Measurements from ENCODE around the gene PTPRF.
"Not testable (repeated sequence)": the region's sequence is repeated elsewhere in the genome, so short reads cannot be mapped to it uniquely, and the experiment has no call there.

The PTPRF gene

DNA sequence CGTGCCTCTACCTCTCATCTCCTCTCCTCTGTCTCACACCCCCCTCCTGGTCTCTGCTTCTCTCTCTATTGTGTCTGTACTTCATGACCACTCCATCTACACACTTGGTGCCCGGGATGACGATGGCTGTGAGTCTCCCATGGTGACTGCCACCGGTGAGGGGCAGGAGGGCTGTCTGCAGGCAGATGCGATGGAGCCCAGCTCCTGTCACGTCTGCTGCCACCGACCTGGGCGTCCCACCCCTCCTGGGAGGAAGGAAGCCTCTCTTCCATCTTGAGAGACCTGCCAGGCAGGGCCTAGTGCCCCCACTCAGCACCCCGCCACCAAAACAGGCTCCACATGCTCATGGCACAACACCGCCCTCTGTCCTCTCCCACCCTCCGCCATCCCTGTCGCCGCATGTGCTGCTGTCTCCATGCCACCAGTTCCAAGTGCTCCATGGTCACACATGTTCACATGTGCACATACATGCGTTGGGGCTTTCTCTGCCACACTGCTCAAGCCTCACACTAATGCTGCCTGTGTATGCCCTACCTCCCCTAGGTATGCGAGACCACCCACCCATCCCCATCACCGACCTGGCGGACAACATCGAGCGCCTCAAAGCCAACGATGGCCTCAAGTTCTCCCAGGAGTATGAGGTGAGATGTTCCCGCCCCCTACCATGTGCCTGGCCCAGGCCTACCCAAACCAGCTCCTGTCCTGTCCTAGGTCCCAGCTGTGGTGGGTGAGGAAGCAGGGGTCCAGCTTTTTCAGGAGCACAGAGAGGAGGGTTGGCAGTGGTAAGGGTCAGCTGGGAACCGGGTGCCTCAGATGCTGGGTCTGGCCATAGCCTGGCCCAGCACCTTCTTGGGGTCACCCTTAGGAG is 82.6 kb downstream of the PTPRF start:
- no peak for DNase-seq

DNA sequence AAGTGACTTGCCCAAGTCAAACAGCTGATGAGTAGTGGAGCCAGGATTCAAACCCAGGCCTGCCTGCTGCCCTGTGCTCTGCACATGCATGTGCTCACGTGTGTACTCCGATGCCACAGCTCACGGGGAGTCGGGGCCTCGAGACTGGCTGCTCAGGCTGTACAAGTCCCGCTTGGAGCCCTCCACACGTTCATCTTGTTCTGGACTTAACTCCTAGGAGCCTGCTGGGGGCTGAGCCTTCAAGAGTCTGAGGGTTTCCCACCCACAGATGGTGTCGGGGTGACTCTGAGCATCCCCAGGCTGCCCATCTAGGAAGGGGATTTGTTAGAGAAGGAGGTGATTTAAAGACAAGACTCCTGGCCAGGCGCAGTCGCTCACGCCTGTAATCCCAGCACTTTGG is 83.5 kb downstream of the PTPRF start:
- DNase-seq: no peak

DNA sequence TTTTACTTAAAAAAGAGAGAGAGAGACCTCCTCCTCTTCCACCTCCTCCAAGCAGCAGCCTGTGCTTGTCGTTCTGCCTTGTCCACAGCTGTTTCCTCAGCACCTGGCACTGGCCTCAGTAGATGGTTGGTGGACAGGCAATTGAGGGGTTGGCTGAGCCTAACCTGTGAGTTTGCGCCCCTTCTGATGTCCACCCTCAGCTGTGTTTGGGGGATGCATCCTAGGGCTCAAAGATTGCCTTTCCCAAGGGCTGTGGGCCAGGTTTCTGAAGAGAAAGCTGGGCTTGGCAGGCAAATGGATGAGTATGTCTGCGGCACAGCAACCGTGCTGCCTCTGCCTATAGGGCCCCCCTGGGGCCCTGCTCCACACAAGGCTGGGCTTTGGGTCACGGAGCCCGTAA is 84.2 kb downstream of the PTPRF start:
- no peak for DNase-seq

DNA sequence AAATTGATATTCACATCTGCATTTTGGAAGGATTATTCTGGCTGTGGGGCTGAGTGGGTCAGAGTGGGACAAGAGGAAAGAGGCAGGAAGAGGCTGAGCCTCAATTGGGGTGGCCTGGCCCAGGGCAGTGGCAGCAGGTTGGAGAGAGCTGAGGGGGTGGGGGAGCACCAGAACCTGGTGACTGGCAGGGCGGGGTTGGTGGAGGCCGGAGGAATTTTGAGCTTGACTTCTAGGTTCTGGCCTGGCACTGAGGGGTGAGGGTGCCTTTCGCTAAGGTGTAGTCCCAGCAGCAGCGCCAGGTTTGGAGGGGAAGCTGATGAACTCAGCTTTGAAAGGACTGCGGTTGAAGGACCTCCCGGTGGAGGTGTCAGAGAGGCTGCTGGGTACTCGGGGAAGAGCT is 85.7 kb downstream of the PTPRF start:
- no peak for DNase-seq

DNA sequence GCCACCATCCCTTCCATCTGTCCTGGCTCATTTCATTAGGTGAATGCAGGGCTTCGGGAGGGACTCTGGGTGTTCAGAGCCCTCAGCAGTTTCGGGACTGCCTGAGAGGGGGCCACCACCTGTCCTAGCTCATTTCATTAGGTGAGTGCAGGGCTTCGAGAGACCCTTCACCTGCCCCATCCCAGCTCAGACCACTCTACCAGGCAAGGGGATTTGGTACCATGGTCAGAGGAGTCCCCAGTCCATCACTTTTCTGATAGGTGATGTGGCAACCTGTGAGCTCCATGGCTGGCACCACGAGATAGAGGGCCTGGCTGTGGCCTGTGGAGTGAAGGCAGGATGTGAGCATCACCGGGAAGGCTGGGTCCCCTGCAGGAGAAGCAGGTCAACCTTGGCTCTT is 86.3 kb downstream of the PTPRF start:
- DNase-seq: no peak

DNA sequence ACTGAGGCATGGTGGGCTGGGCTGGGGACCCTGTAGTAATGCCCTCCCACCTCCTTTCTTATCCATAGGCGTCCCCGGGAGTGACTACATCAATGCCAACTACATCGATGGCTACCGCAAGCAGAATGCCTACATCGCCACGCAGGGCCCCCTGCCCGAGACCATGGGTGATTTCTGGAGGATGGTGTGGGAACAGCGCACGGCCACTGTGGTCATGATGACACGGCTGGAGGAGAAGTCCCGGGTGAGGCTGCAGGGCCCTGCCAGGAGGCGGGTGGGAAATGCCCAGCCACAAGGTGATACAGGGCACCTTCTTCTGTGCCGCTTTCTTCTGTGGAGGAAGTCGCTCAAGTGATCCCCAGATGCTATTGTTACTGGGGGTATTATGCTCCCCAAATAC is 87.0 kb downstream of the PTPRF start:
- DNase-seq: no peak

DNA sequence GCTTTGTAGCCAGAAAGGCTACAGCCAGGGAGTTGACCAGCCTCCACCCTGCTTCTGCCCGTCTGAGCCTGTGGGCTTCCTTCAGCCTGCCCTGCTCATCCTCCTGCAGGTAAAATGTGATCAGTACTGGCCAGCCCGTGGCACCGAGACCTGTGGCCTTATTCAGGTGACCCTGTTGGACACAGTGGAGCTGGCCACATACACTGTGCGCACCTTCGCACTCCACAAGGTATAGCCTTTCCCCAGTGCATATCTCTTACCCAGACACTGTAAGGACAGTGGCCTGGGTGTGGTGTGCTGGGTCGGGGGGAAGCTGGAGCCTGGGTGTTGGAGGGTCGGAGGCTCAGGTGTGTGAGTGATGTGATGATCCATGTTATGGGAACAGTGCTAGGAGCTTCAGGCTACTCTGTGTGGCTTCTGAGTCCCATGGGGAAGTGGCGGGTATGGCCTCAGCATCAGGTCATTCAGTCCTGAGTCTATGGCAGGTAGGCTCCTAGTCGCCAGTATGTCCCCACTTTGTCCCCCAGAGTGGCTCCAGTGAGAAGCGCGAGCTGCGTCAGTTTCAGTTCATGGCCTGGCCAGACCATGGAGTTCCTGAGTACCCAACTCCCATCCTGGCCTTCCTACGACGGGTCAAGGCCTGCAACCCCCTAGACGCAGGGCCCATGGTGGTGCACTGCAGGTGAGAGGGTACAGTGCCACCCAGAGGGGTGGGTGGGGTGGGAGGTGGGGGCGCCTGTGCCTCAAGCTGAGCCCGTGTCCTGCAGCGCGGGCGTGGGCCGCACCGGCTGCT is 88.0 kb downstream of the PTPRF start:
- no peak for DNase-seq

DNA sequence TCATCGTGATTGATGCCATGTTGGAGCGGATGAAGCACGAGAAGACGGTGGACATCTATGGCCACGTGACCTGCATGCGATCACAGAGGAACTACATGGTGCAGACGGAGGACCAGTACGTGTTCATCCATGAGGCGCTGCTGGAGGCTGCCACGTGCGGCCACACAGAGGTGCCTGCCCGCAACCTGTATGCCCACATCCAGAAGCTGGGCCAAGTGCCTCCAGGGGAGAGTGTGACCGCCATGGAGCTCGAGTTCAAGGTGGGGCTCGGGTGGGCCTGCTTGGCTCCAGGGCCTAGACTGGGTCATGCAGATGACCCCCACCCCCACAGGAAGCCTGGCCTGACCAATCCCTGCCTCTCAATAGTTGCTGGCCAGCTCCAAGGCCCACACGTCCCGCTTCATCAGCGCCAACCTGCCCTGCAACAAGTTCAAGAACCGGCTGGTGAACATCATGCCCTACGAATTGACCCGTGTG is 88.7 kb downstream of the PTPRF start:
- no peak for DNase-seq

DNA sequence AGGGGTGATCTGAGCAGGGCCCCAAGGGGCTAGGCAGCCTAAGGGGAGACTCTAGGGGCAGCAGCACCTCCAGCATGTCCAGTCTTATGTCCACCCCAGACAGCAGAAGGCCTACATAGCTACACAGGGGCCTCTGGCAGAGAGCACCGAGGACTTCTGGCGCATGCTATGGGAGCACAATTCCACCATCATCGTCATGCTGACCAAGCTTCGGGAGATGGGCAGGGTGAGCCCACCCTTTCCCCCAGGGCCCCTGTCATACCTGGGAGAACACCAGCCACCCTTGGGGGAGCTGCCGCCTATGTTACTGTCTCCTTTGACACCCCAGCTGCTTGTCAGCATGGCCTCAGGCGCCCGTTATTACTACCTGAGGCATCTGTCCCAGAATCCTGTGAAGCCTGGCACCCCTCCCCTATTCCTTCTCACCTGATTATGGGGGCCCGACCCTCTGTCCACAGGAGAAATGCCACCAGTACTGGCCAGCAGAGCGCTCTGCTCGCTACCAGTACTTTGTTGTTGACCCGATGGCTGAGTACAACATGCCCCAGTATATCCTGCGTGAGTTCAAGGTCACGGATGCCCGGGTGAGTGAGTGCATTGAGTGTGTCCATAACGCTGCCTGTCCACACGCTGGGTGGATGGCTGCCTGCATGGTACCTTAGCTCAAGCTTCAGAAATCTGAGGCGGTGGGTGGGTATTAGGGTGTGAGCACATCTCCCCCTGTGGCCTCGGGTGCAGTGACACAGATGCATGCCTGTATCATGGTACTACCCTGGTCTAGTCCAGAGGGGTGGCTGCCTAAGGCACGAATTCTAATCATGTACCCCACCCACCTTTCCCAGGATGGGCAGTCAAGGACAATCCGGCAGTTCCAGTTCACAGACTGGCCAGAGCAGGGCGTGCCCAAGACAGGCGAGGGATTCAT is 89.6 kb downstream of the PTPRF start:
- DNase-seq: no peak

DNA sequence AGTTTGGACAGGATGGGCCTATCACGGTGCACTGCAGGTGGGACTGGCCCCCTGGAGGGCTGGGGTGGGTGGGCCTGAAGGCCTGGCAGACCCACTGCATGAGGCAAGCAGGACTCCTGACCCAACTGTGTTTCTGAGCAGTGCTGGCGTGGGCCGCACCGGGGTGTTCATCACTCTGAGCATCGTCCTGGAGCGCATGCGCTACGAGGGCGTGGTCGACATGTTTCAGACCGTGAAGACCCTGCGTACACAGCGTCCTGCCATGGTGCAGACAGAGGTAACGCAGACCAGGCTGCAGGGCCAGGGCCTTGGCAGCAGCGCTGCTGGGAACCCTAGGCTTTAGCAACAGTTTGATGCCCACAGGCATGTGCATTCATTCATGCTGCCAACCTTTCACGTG is 90.3 kb downstream of the PTPRF start:
- no peak for DNase-seq

DNA sequence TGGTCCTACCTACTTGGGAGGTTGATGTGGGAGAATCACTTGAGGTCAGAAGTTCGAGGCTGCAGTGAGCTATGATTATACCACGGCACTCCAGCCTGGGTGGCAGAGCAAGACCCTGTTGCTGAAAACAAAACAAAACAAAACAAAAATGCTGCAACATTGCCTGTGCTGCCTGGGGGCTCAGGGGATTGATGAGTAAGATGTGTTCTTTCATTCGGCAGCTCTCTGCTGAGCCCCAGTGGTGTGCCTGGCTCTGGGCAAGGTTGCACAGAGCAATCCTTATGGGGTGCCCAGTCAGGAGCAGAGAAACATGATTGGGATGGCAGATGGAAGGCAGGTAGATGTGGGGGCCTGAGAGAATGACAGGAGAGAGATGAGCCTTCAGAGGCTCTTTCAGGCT is 90.7 kb downstream of the PTPRF start:
- no peak for DNase-seq

DNA sequence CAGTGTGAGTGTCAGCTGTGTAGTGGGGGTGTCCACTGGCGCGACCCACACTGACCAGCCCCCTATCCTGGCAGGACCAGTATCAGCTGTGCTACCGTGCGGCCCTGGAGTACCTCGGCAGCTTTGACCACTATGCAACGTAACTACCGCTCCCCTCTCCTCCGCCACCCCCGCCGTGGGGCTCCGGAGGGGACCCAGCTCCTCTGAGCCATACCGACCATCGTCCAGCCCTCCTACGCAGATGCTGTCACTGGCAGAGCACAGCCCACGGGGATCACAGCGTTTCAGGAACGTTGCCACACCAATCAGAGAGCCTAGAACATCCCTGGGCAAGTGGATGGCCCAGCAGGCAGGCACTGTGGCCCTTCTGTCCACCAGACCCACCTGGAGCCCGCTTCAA is 91.2 kb downstream of the PTPRF start:
- no peak for DNase-seq

DNA sequence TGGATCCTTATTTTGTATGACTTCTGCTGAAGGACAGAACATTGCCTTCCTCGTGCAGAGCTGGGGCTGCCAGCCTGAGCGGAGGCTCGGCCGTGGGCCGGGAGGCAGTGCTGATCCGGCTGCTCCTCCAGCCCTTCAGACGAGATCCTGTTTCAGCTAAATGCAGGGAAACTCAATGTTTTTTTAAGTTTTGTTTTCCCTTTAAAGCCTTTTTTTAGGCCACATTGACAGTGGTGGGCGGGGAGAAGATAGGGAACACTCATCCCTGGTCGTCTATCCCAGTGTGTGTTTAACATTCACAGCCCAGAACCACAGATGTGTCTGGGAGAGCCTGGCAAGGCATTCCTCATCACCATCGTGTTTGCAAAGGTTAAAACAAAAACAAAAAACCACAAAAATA is 91.8 kb downstream of the PTPRF start:
- DNase-seq: no peak

DNA sequence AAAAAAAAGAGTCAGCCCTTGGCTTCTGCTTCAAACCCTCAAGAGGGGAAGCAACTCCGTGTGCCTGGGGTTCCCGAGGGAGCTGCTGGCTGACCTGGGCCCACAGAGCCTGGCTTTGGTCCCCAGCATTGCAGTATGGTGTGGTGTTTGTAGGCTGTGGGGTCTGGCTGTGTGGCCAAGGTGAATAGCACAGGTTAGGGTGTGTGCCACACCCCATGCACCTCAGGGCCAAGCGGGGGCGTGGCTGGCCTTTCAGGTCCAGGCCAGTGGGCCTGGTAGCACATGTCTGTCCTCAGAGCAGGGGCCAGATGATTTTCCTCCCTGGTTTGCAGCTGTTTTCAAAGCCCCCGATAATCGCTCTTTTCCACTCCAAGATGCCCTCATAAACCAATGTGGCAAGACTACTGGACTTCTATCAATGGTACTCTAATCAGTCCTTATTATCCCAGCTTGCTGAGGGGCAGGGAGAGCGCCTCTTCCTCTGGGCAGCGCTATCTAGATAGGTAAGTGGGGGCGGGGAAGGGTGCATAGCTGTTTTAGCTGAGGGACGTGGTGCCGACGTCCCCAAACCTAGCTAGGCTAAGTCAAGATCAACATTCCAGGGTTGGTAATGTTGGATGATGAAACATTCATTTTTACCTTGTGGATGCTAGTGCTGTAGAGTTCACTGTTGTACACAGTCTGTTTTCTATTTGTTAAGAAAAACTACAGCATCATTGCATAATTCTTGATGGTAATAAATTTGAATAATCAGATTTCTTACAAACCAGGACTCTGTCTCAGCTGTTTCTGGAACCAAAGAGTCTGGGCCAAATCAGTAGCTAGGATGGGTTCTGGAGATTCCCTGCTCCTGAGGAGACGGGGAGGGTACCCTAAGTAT is 92.5 kb downstream of the PTPRF start:
- DNase-seq: no peak

DNA sequence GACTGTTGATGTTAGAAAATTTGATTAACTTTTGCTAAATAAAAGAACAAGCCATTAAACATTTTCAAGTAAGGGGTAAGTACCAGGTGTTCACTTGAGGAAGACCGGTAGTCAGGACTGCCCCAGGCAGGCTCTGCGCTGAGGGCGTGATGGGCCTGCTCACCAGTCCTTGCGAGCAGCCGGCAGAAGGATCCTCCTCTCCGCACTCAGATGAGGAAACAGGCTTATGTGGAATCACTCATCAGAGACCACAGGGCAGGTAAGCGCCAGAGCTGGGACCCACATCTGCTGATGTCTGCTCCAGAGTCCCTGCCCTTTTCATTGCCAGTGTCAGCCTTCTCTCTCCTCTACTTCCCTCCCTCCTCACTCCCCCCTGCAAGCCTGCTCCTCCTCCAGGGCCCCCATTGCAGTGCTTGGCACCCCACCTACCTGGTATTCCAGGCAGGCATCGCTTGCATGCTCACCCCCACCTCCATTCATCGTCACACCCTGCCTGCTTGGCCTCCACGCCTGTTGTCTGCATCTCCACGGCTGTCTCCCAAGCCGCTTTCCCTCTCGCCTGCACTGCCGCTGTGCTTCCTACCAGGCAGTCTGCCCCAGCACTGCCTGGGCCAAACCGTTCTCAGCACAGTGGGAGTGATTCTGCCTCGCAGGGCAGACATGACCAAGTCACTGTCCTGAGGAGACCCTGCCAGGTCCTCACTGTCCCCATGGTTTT is 94.5 kb downstream of the PTPRF start:
- DNase-seq: no peak

DNA sequence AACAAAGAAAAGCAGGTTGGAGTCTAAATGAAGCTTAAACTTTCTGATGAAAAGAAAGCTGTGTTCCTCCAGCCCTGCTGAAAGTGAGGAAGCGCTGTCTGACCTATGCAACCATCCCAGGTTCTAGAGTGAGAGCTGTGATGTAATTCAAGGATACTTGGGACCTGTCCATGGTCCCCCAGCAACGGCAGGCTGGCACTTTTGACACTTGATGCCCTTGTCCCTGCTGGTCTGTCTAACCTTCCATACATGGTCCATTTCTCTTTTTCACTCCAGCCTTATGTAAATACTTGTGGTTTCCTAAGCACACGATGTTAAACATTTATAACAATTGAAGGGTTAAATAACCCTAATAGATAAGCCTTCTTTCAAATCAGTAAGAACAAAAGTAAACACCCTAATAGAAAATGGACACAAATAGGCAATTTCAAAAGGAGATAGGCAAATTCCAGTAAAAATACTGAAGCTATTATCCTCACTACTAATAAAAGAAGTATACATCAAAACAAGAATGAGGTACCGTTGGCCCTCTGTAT is 101.5 kb downstream of the PTPRF start:
- DNase-seq: peak; percentile 7

DNA sequence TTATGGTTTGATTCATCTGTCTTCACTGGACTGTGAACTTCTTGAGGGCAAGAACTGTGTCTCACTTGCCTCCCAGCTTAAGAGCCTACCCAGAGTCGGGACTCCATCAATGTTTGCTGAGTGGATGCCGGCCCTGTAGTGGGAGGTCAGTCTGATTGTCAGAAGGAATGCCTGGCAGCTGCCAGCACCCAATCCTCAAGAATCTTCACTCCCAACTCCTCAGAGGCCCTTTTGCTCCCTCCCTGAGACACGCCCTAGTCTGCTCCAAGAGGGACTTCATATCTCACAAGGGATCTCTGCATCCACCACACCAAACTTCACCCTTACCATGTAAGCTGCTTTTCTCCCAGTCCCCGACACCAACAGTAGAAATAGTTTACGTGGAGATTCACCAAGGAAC is 104.0 kb downstream of the PTPRF start:
- no peak for DNase-seq

DNA sequence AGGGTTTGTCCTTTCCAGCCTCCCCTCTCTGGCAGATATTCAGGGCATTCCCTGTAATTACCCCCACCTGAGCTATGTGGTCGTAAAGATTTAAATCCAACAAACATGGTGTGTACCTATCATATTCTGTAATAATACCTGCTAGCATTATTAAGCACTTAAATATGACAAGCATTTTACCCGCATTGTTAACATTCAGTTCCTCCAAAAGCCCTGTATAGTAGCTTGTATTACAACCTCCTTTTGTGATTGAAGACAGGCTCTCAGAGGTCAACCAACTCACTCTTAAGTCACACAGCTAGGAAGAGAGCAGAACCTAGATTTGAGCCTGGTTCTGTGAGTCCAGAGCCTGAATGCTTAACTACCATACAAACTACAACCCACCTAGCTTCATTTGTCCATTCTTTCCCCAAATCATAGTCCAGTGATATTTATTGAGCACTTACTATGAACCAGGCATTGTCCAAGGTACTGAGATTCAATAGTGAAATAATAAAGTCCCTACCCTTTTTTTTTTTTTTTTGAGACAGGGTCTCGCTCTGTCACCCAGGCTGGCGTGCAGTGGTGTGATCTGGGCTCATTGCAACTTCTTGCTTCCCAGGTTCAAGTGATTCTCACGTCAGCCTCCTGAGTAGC is 105.4 kb downstream of the PTPRF start:
- no peak for DNase-seq

DNA sequence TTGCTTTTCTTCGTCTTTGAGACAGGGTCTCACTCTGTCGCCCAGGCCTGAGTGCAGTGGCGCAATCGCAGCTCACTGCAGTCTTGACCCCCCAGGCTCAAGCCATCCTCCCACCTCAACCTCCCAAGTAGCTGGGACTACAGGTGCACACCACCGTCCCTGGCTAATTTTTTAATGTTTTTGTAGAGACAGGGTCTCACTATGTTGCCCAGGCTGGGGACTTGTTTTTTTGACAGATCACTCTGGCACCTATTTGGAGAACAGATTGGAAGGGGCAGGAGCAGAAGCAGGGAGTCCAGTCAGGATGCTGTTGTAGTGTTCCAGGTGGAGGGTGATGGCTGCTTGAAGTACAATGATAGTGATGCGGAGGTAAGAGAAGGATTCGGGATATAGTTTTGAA is 106.6 kb downstream of the PTPRF start:
- no peak for DNase-seq

DNA sequence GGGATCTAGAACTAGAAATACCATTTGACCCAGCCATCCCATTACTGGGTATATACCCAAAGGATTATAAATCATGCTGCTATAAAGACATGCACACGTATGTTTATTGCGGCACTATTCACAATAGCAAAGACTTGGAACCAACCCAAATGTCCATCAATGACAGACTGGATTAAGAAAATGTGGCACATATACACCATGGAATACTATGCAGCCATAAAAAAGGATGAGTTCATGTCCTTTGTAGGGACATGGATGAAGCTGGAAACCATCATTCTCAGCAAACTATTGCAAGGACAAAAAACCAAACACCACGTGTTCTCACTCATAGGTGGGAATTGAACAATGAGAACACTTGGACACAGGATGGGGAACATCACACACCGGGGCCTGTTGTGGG is 107.7 kb downstream of the PTPRF start:
- not testable (repeated sequence) for DNase-seq

Data from NCI-H2107 (cell line).